Adipocyte (in vitro differentiated cells): ENCODE data around the gene DSC3.
A peak's percentile ranks its signal among the peaks of the same experiment; 100 is the strongest.

Experiments
- DNase-seq: peaks from one replicate; pipeline ENCODE4 v3.0.0-alpha.2; 2015; ENCODE audit warnings: low read depth
- H3K27me3 ChIP-seq: replicated peaks from 2 replicates; pipeline ENCODE4 v1.7.0; 2013; ENCODE audit warnings: mild to moderate bottlenecking, low read length, moderate library complexity; ENCODE audit not compliant: control insufficient read depth, insufficient read depth
- H3K36me3 ChIP-seq: 2 replicates; pipeline ENCODE4 v1.7.0; 2013; ENCODE audit warnings: low read length, mild to moderate bottlenecking, moderate library complexity; ENCODE audit not compliant: control insufficient read depth, insufficient read depth, severe bottlenecking
- H3K4me1 ChIP-seq: 2 replicates; pipeline ENCODE4 v1.7.0; 2013; ENCODE audit warnings: mild to moderate bottlenecking, low read length, moderate library complexity; ENCODE audit not compliant: control insufficient read depth, insufficient read depth
- H3K4me3 ChIP-seq: 2 replicates; pipeline ENCODE4 v1.7.0; 2013; ENCODE audit warnings: mild to moderate bottlenecking, low read length, moderate library complexity
- H3K9ac ChIP-seq: 2 replicates; pipeline ENCODE4 v1.7.0; 2013; ENCODE audit warnings: mild to moderate bottlenecking, low read length, moderate library complexity
- H3K9me3 ChIP-seq: 2 replicates; pipeline ENCODE4 v1.7.0; 2013; ENCODE audit warnings: mild to moderate bottlenecking, low read length, moderate library complexity; ENCODE audit not compliant: control insufficient read depth

The DSC3 gene

GRCh38 chr18:31042406-31043181 lies at the start of gene DSC3:
Gene DSC3, minus strand, starts transcription at chr18:31042742. Its CDS starts 82 bp downstream, at chr18:31042660.
- H3K9ac ChIP-seq, result no peak within 1 kb of the TSS
- H3K27me3 ChIP-seq, result peaks cover 39% of the 10 kb centered on the region
- H3K36me3 ChIP-seq, result no peaks in the 10 kb centered on the region
- DNase-seq, result no peak
- H3K9me3 ChIP-seq, result no peaks in the 10 kb centered on the region
- H3K4me3 ChIP-seq, result peak within 1 kb of the TSS; percentile 64
- H3K4me1 ChIP-seq, result no peaks in the 10 kb centered on the region

GRCh38 chr18:31091350-31091749 lies 48.8 kb upstream of the DSC3 start:
- DNase-seq, result no peak
- no peaks in the 10 kb centered on the region for H3K4me1 ChIP-seq
- peaks cover 3% of the 10 kb centered on the region for H3K27me3 ChIP-seq
- no peak overlapping the region for H3K9ac ChIP-seq
- H3K9me3 ChIP-seq, result no peaks in the 10 kb centered on the region
- no peak overlapping the region for H3K4me3 ChIP-seq
- no peaks in the 10 kb centered on the region for H3K36me3 ChIP-seq

GRCh38 chr18:31088532-31088931 lies 46.0 kb upstream of the DSC3 start:
- H3K4me3 ChIP-seq, result no peak overlapping the region
- no peaks in the 10 kb centered on the region for H3K9me3 ChIP-seq
- no peak for DNase-seq
- no peaks in the 10 kb centered on the region for H3K4me1 ChIP-seq
- no peaks in the 10 kb centered on the region for H3K27me3 ChIP-seq
- no peak overlapping the region for H3K9ac ChIP-seq
- no peaks in the 10 kb centered on the region for H3K36me3 ChIP-seq

GRCh38 chr18:31079973-31080372 lies 37.4 kb upstream of the DSC3 start:
- Histone ChIP-seq H3K9me3 (no peaks in the 10 kb centered on the region), H3K4me1 (no peaks in the 10 kb centered on the region), H3K4me3 (no peak overlapping the region), H3K27me3 (no peaks in the 10 kb centered on the region), H3K9ac (no peak overlapping the region), H3K36me3 (no peaks in the 10 kb centered on the region)
- no peak for DNase-seq

- H3K36me3 ChIP-seq, result no peaks in the 10 kb centered on the region
- no peak for DNase-seq
- no peak overlapping the region for H3K4me3 ChIP-seq
- no peaks in the 10 kb centered on the region for H3K27me3 ChIP-seq
- H3K9me3 ChIP-seq, result no peaks in the 10 kb centered on the region
- no peaks in the 10 kb centered on the region for H3K4me1 ChIP-seq
- no peak overlapping the region for H3K9ac ChIP-seq
These were observed 35.3 kb upstream of the DSC3 start for GRCh38 chr18:31077878-31078277.

- no peak overlapping the region for H3K9ac ChIP-seq
- H3K4me1 ChIP-seq, result no peaks in the 10 kb centered on the region
- no peaks in the 10 kb centered on the region for H3K27me3 ChIP-seq
- H3K36me3 ChIP-seq, result no peaks in the 10 kb centered on the region
- DNase-seq, result no peak
- no peaks in the 10 kb centered on the region for H3K9me3 ChIP-seq
- H3K4me3 ChIP-seq, result no peak overlapping the region
These were observed 29.6 kb upstream of the DSC3 start for GRCh38 chr18:31072175-31072574.

GRCh38 chr18:31070206-31070605 lies 27.7 kb upstream of the DSC3 start:
- Histone ChIP-seq H3K9me3 (no peaks in the 10 kb centered on the region), H3K4me3 (no peak overlapping the region), H3K4me1 (no peaks in the 10 kb centered on the region), H3K9ac (no peak overlapping the region), H3K36me3 (no peaks in the 10 kb centered on the region), H3K27me3 (no peaks in the 10 kb centered on the region)
- no peak for DNase-seq

GRCh38 chr18:31066266-31066665 lies 23.7 kb upstream of the DSC3 start:
- no peaks in the 10 kb centered on the region for H3K9me3 ChIP-seq
- H3K27me3 ChIP-seq, result no peaks in the 10 kb centered on the region
- no peaks in the 10 kb centered on the region for H3K36me3 ChIP-seq
- DNase-seq, result no peak
- no peak overlapping the region for H3K9ac ChIP-seq
- no peaks in the 10 kb centered on the region for H3K4me1 ChIP-seq
- H3K4me3 ChIP-seq, result no peak overlapping the region

GRCh38 chr18:31065036-31065773 lies 22.7 kb upstream of the DSC3 start:
- Histone ChIP-seq H3K4me1 (no peaks in the 10 kb centered on the region), H3K27me3 (peaks cover 2% of the 10 kb centered on the region), H3K4me3 (no peak overlapping the region), H3K9me3 (no peaks in the 10 kb centered on the region), H3K36me3 (no peaks in the 10 kb centered on the region), H3K9ac (no peak overlapping the region)
- no peak for DNase-seq

GRCh38 chr18:31064130-31064529 lies 21.6 kb upstream of the DSC3 start:
- H3K4me3 ChIP-seq, result no peak overlapping the region
- DNase-seq, result no peak
- no peak overlapping the region for H3K9ac ChIP-seq
- H3K9me3 ChIP-seq, result no peaks in the 10 kb centered on the region
- H3K36me3 ChIP-seq, result no peaks in the 10 kb centered on the region
- H3K4me1 ChIP-seq, result no peaks in the 10 kb centered on the region
- peaks cover 4% of the 10 kb centered on the region for H3K27me3 ChIP-seq

- Histone ChIP-seq H3K4me3 (no peak overlapping the region), H3K4me1 (no peaks in the 10 kb centered on the region), H3K27me3 (peaks cover 4% of the 10 kb centered on the region), H3K36me3 (no peaks in the 10 kb centered on the region), H3K9me3 (no peaks in the 10 kb centered on the region), H3K9ac (no peak overlapping the region)
- no peak for DNase-seq
These were observed 19.4 kb upstream of the DSC3 start for GRCh38 chr18:31061945-31062344.
